Measurements from ENCODE around the gene CXCL14. TPM values are rescaled to one million over a fixed set of nuclear protein-coding genes. Genes with fewer than 3 reads are reported as not detected.

Gene CXCL14
- total and polyA plus RNA-seq, 8 donors = 0.93 to 19.6 (median 4.8) TPM

DNA sequence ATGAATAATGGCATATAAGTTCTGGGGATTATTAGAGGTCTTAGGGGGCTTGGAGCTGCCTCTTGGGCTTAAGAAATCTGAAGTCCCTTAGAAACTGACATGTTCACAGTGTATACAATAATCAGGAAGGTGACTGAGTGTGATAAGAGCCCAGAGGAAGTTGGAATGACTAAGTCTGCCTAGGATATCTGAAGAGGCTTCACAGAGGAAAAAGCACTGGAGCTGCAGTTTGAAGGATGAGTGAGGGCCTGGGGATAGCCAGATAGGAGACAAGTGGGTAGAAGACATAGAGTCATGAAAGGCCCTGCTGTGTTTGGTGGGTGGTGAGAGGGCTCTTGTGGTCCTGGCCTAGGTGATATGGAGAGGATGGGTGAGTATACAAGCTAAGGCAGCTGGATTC is 51.9 kb downstream of the CXCL14 start:
- H3K4me1 ChIP-seq = no peaks in the 10 kb centered on the region
- no peak overlapping the region for H3K27ac ChIP-seq
- no peak for DNase-seq
- no peak overlapping the region for H3K4me3 ChIP-seq
- H3K27me3 ChIP-seq = peaks cover 0 to 3% (median 0%) of the 10 kb centered on the region in 4 donors
- FAIRE-seq = no peak
- intact Hi-C loops (cut with DNase I) = no loop called here
- no peak for ATAC-seq
- no peaks in the 10 kb centered on the region for H3K9me3 ChIP-seq
- H3K36me3 ChIP-seq = no peaks in the 10 kb centered on the region
- TF ChIP-seq, protein P1, sequence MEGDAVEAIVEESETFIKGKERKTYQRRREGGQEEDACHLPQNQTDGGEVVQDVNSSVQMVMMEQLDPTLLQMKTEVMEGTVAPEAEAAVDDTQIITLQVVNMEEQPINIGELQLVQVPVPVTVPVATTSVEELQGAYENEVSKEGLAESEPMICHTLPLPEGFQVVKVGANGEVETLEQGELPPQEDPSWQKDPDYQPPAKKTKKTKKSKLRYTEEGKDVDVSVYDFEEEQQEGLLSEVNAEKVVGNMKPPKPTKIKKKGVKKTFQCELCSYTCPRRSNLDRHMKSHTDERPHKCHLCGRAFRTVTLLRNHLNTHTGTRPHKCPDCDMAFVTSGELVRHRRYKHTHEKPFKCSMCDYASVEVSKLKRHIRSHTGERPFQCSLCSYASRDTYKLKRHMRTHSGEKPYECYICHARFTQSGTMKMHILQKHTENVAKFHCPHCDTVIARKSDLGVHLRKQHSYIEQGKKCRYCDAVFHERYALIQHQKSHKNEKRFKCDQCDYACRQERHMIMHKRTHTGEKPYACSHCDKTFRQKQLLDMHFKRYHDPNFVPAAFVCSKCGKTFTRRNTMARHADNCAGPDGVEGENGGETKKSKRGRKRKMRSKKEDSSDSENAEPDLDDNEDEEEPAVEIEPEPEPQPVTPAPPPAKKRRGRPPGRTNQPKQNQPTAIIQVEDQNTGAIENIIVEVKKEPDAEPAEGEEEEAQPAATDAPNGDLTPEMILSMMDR (IDR thresholded peaks at IDR 0.05) = no peak

DNA sequence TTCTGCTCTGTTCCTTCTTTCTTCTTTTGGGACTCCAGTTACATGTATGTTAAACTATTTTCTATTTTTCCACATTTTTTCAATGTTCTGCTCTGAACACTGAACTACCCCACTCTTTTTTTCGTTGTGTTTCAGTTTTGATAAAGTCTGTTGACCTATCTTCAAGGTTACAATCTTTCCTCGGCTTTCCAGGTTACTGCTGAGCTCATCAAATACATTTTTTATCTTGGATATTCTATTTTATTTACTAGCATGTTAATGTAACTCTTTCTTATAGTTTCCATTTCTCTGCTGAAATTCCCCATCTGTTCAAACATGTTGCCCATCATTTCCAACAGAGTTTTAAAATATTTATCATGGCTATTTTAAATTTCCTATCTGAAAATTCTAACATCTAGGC is 56.8 kb downstream of the CXCL14 start:
- no peak overlapping the region for H3K4me3 ChIP-seq
- TF ChIP-seq, protein P1 (IDR thresholded peaks at IDR 0.05) = no peak
- no peaks in the 10 kb centered on the region for H3K36me3 ChIP-seq
- FAIRE-seq (no peak), DNase-seq (no peak), ATAC-seq (no peak)
- H3K27me3 ChIP-seq = no peaks in the 10 kb centered on the region
- intact Hi-C loops (cut with DNase I) = no loop called here
- no peaks in the 10 kb centered on the region for H3K9me3 ChIP-seq
- H3K27ac ChIP-seq = no peak overlapping the region
- H3K4me1 ChIP-seq = no peaks in the 10 kb centered on the region
- 14 to 29% methylated on average over 2 of the region's 2 CpGs for WGBS, 2 donors

Other genes with a start within 250 kb of the CXCL14 start
- gene MACROH2A1, start 179.8 kb downstream of the CXCL14 start, total RNA-seq = 10 to 100 TPM; 25.7 to 72.1 (median 36.5) TPM
- 10 to 100 TPM; 50.6 to 69.6 TPM for gene MACROH2A1, start 179.8 kb downstream of the CXCL14 start, polyA plus RNA-seq
- not detected for gene DCANP1, start 131.6 kb downstream of the CXCL14 start, total RNA-seq
- not detected for gene DCANP1, start 131.6 kb downstream of the CXCL14 start, polyA plus RNA-seq
- under 1 TPM in 2 of 6 donors, not detected in 4; 0.12 to 0.21 TPM for gene TIFAB, start 126.6 kb downstream of the CXCL14 start, total RNA-seq
- not detected for gene TIFAB, start 126.6 kb downstream of the CXCL14 start, polyA plus RNA-seq
- gene NEUROG1, start 43.0 kb downstream of the CXCL14 start, total RNA-seq = not detected
- not detected for gene NEUROG1, start 43.0 kb downstream of the CXCL14 start, polyA plus RNA-seq